ENCODE results near the gene NXT2. TPM values are rescaled to one million over a fixed set of nuclear protein-coding genes. Genes with fewer than 3 reads are reported as not detected.
A peak's percentile ranks its signal among the peaks of the same experiment; 100 is the strongest.
"Not testable (repeated sequence)": the region's sequence is repeated elsewhere in the genome, so short reads cannot be mapped to it uniquely, and the experiment has no call there.

NXT2 gene
- total RNA-seq (2014; rRNA removed; shearing (Covaris generic)), result 16.2 and 18.3 TPM in 2 replicates

DNA sequence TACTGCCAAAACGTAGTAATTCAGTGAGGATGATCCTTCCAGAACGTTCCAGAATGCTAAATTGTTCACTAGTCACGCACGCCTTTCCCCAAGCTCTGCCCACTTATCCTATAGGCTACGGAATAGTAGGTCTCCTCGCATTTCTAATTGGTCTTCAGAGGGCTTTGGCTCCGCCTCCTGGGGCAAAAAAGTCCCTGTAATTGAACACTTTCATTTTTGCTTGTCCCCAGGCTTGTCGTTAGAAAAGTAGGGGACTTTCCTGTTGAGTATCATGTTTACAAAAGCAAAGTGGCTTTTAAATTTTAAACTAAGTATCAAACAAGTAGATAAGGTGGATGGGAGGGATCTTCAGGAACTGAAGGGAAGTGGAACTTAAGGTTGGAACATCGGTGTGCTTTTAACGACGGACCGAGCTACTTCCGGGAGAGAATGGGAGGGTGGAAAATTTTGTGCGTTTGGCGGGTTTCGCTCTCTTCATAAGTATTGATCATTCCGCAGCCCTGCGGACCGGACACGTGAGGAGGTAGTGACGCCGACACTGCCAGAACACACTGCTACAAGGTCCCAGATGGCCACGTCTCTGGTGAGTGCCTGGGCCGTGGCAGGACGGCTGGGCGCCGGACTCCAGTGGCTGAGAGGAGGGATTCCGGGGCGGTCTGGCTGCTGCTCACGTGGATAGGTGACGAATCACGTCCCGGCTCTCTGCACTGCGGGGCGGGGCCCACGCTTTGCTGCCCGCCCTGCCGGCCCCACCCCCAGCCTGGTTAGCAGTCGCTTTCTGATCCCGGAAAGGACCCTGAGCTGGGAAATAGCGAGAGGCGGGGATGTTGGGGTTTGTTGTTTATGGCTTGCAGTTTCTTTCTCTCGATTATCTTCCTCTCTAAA is at the start of gene NXT2:
TSS of gene NXT2 (plus strand) at position 406 of the 885 bp plus-strand sequence. CDS start at position 569, 163 bp downstream.
- peak; percentile 87 for DNase-seq (ENCODE audit: low read depth)

DNA sequence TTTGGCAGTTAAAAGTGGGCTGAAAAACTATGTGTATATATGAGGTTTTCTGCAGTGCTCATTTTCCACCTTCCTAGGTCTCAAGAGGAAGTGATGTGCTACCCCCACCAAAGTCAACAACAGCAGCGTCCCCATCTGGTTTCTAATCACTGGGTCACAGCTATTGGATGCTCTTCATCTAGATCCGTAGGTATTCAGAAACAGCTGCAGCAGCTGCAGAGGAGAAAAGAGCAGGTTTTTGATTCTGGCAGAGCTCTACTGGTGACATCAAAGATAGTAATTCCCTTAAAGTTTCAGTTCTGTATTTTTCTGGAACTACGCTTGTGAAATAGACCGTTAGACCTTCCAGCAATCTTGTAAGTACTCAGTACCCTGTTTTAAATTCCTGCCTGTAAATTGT is 49.0 kb upstream of the NXT2 start:
- no peak for DNase-seq (ENCODE audit: low read depth)

DNA sequence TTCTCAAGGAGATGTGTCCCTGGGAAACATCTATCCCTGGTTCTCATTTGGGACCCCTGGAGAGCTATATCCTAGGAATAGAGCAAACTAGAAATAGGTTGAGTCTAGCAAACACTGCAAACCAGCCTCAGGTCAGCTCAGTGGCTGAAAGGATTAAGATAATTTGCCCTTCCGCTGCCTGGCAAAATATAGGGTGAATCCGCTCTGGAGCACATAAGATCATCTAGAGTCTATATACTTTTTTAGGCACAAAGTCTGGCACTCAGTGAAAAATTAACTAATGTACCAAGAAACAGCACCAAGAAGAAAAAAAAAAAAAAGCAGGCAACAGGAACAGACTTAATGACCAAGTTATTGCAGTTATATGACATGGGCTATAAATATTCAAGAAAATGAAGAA is 47.5 kb upstream of the NXT2 start:
- DNase-seq (ENCODE audit: low read depth), result no peak

DNA sequence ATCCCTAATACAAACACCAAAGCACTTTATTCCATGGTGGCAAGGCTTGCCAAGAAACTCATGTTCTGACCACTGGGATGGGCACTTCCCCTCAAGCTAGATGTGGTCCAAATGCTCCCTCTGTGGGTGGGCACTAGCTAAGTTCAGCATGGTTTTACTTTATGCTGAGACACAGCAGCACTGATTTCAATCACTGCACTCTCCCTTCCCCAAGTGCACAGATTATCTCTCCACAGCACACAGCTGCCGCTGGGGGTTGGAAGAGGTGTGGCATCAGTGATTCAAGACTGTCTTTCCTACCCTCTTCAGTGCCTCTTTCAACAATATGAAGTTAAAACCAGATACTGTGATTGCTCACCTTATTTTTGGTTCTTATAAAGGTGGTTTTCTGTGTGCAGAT is 38.2 kb upstream of the NXT2 start:
- no peak for DNase-seq (ENCODE audit: low read depth)

DNA sequence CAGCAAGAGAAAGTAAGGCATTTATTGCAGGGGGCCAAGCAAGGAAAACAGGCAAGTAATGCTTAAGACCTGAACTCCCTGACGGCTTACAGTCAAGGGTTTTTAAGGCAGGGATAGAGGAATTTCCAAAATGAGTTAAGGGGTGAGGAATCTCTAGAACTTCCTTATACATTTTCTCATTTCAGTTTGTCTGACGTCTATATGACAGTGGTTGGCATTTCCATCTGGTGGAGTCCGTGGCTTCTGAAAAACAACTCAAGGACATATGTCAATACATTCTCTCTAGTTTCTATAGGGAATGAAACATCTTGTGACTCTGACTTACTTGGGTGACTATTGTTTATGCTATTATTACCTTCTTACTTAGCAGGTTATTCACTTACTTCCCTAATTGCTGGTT is 35.5 kb upstream of the NXT2 start:
- DNase-seq (ENCODE audit: low read depth), result no peak

DNA sequence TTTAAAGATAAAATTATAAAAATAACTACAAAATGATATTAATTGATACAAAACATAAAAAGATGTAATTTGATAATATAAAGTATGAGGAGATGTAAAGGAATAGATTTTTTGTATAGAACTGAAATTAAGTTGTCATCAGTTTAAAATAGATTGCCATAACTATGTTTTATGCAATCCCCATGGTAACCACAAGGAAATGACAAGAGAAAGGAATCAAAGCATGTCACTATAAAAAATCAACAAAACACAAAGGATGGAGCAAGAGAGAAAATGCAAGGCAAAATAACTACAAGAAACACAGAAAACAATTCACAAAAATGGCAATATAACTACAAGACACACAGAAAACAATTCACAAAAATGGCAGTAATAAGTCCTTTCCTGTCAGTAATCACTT is 27.7 kb upstream of the NXT2 start:
- DNase-seq (ENCODE audit: low read depth), result no peak

DNA sequence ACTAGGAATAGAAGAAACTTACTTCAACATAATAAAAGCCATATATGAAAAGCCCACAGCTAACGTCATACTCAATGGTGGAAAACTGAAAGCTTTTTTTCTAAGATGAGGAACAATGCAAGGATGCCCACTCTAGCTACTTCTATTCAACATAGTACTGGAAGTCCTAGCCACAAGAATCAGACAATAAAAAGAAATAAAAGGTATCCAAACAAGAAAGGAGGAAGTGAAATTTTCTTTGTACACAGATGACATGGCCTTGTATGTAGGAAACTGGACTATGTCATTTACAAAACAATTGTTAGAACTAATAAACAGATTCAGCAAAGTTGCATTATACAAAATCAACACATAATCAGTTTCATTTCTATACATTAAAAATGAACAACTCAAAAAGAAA is 25.5 kb upstream of the NXT2 start:
- DNase-seq (ENCODE audit: low read depth), result no peak

DNA sequence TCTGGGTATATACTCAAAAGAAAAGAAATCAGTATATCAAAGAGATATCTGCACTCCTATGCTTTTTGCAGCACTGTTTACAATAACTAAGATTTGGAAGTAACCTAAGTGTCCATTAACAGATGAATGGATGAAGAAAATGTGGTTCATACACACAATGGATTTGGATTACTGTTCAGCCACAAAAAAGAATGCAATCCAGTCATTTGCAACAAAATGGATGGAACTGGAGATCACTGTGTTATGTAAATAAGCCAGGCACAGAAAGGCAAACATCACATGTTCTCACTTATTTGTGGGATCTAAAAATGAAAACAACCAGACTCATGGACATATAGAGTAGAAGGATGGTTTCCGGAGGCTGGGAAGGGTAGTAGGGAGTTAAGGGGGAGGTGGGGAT is 17.6 kb upstream of the NXT2 start:
- no peak for DNase-seq (ENCODE audit: low read depth)

DNA sequence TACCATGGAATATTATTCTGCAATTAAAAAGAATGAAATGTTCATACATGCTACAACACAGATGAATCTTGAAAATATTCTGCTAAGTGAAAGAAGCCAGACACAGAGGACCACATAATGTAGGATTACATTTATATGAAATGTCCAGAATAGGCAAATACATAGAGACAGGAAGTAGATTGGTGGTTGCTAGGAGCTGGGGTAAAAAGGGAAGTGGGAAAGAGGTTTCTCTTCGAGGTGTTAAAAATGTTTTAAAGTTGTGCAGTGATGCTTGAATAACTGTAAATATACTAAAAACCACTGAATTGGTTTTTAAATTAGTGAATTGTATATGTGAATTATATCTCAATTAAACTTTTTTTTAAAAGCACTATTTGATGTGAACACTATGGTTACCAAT is 3.6 kb upstream of the NXT2 start:
- DNase-seq (ENCODE audit: low read depth), result no peak

DNA sequence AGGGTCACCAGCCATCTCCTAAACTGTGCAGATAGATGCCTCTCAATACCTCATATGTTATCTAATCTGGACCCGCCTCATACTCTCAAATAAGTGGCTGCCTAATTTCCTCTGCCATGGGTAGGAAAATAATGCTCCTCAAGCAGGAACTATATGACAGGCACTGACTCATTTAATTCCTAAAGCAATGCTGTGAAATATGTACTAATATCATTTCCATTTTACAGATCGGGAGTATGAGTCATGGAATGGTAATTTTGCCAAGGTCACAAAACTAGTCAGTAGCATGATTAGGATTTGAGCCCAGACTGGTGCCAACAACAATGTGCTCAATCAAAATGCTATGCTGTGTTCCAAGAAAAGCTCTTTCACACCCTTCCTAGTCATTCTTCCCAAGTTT is 3.0 kb upstream of the NXT2 start:
- DNase-seq (ENCODE audit: low read depth), result no peak

DNA sequence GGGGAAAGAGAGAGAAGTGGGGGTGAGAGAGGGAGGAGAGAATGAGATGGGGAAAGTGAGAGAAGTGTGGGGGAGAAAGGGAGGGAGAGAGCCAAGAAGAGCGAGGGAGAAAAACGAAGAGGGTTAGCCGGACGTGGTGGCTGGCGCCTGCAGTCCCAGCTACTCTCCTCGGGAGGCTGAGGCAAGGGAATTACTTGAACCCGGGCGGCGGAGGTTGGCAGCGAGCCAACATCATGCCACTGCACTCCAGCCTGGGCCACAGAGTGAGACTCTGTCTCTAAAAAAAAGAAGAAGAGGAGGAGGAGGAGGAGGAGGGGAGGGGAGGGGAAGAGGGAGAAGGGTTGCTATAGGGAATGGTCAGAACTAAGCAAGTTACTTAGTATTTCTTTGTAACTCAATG is 1.7 kb upstream of the NXT2 start:
- no peak for DNase-seq (ENCODE audit: low read depth)

DNA sequence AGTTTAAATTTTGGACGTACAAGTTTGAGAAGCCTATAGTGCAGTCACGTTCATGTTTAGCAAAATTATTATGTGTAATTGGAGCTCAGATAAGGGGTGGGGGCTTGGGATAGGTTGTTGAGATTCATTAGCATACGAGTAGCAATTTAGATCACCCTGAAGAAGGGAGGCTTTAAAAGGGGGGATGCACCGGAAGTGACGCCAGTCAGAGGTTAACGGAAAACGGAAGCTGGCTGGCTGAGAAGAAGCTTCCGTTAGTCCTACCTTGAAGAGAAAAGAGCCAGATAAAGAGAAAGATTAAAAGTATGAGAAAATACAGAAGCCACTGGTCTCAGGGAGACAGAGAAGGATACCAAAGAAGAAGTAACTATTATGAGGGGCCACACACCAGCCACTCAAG is 1.1 kb upstream of the NXT2 start:
- DNase-seq (ENCODE audit: low read depth), result no peak

DNA sequence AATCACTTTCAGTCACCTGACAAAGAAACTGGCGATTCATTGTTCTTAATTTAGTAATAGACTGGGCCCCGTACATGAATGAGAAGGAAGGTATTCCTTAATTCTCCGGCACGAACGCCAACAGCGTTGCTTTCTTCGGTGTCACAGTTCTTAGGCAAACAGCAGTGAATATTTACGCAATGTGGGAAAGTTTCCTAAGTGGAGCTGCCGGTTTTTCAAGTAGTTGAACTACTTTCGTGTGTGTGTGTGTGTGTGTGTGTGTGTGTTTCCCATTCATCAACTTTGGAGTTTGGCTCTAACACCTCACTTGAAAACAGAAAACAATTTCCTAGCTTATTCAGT is 651 bp downstream of the NXT2 start:
- peak; percentile 39 for DNase-seq (ENCODE audit: low read depth)

DNA sequence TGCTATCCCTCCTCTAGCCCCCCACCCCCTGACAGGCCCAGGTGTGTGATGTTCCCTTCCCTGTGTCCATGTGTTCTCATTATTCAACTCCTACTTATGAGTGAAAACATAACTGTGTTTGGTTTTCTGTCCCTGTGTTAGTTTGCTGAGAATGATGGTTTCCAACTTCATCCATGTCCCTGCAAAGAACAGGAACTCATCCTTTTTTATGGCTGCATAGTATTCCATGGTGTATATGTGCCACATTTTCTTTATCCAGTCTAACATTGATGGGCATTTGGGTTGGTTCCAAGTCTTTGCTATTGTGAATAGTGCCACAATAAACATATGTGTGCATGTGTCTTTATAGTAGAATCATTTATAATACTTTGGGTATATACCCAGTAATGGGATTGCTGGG is 2.4 kb downstream of the NXT2 start:
- not testable (repeated sequence) for DNase-seq (ENCODE audit: low read depth)

DNA sequence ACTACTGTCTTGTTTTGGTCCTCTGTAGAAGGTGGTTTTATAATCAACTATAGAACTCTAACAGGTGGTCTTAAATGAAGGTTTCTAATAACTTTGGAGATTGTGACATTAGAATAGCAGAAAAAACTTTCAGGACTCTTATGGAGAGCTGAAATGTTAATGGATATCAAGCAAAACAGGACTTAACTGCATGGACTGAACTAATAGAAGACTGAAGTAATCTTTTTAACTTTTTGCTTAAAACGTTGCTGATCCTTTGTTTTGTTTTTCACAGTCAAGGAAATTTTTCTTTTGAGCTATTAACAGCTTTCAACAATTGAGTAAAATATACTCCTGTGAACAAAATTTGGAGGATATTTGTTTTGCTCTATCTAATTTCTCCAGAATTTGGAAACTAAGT is 17.2 kb downstream of the NXT2 start:
- DNase-seq (ENCODE audit: low read depth), result no peak

DNA sequence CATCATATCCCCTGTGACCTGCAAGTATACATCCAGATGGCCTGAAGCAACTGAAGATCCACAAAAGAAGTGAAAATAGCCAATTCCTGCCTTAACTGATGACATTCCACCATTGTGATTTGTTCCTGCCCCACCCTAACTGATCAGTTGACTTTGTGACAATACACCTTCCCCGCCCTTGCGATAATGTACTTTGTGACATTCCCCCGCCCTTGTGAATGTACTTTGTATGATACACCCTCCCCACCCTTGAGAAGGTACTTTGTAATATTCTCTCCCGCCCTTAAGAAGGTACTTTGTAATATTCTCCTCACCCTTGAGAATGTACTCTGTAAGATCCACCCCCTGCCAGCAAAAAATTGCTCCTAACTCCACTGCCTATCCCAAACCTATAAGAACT is 39.4 kb downstream of the NXT2 start:
- DNase-seq (ENCODE audit: low read depth), result not testable (repeated sequence)

DNA sequence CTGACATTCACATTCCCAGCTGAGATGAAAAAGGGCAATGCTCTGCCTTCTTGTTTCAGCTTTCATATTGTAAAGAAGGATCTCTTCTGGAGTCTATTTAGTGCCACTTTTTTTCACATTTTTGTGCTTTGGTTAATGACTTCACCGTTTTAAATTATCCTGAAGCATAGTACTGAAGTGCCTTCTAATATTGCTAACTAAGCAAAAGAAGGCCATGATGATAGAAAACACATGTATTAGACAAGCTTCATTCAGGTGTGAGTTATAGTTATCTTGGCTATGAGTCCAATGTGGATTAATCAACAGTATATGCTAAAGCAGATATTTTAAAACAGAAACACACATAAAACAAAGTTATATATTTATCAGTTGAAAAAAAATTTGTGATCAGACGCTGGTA is 40.4 kb downstream of the NXT2 start:
- DNase-seq (ENCODE audit: low read depth), result no peak

DNA sequence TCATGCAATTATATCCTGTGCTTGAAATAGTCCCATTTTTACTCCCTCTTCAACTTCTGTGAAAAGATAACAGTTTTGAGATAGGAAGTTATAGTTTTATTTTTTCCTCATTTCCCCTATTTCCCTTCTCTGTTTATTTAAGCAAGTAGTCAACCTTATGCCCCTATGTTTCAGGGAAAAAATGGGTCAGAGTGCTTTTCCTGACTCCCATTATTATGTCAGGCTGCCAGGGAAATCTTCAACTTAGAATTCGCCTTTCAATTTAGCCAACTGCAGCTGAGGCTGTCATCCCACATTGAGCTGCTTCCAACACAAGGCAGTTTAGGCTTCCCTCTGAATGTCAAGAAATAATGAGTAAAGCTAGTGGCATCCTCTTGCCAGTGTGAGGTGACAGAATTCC is 42.3 kb downstream of the NXT2 start:
- no peak for DNase-seq (ENCODE audit: low read depth)

DNA sequence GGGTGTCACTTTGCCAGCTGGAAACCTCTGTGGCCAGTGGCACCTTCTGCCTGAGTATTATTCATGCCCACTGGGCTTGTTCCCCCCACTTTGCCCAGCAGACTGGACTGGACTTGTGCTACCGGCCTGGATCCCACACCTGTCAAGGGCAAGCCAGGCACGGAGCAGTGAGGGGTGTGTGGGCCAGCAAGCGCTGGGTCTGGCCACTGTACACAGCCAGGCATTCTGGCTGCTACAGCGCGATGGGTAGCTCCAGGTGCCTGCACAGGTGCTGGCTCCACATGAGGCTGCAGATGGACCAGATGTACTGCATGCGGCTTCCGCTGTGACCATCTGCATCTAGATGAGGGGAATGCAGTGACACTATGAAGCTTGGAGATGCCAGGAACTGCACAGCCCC is 48.8 kb downstream of the NXT2 start:
- DNase-seq (ENCODE audit: low read depth), result no peak

DNA sequence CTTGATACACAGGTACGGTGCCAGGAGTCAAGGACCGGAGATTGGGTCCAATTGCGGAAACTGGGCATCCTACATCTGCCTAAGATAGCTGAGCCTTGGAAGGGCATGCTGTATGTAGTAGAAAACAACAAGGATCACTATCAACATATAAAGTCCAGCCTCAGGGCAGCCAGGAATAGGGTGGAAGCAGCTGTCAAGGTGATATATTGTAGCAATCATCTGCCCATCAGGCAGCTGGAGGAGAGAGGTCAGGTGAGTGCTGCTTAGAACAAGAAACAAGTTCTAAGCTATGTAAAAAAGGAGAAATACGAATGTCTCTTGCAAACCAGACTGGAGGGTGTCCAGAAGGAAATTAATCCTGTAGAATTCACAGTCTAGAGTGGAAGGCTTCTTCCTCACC is 53.5 kb downstream of the NXT2 start:
- no peak for DNase-seq (ENCODE audit: low read depth)
